ENCODE results near the gene SPDL1.
"Not testable (repeated sequence)": the region's sequence is repeated elsewhere in the genome, so short reads cannot be mapped to it uniquely, and the experiment has no call there.

The SPDL1 gene

GRCh38 chr5:169574134-169574646, 9.4 kb upstream of the SPDL1 start:
- no peak for DNase-seq

GRCh38 chr5:169576181-169576598, 7.4 kb upstream of the SPDL1 start:
- no peak for DNase-seq

GRCh38 chr5:169577951-169578350, 5.6 kb upstream of the SPDL1 start:
- DNase-seq = no peak

- DNase-seq = no peak
Observed at GRCh38 chr5:169580964-169581363, 2.6 kb upstream of the SPDL1 start.

- DNase-seq = peak; percentile 50
Observed at GRCh38 chr5:169581580-169582227, 1.9 kb upstream of the SPDL1 start.

GRCh38 chr5:169583101-169583423, 511 bp upstream of the SPDL1 start:
- no peak for DNase-seq

GRCh38 chr5:169584998-169585451, 1.5 kb downstream of the SPDL1 start:
- DNase-seq = no peak

GRCh38 chr5:169590602-169591001, 7.0 kb downstream of the SPDL1 start:
- DNase-seq = no peak

GRCh38 chr5:169591636-169592035, 8.1 kb downstream of the SPDL1 start:
- no peak for DNase-seq

- no peak for DNase-seq
Observed at GRCh38 chr5:169592937-169593650, 9.5 kb downstream of the SPDL1 start.

GRCh38 chr5:169595172-169595820, 11.7 kb downstream of the SPDL1 start:
- no peak for DNase-seq

GRCh38 chr5:169599451-169599850, 15.9 kb downstream of the SPDL1 start:
- no peak for DNase-seq

GRCh38 chr5:169602535-169602934, 19.0 kb downstream of the SPDL1 start:
- DNase-seq = no peak

GRCh38 chr5:169606279-169606678, 22.7 kb downstream of the SPDL1 start:
- no peak for DNase-seq

- DNase-seq = no peak
Observed at GRCh38 chr5:169607882-169608281, 24.3 kb downstream of the SPDL1 start.

GRCh38 chr5:169609716-169610115, 26.1 kb downstream of the SPDL1 start:
- no peak for DNase-seq

- DNase-seq = no peak
Observed at GRCh38 chr5:169610606-169611005, 27.0 kb downstream of the SPDL1 start.

- no peak for DNase-seq
Observed at GRCh38 chr5:169615561-169615960, 32.0 kb downstream of the SPDL1 start.

GRCh38 chr5:169624307-169624706, 40.7 kb downstream of the SPDL1 start:
- DNase-seq = not testable (repeated sequence)

- no peak for DNase-seq
Observed at GRCh38 chr5:169626779-169627178, 43.2 kb downstream of the SPDL1 start.

- no peak for DNase-seq
Observed at GRCh38 chr5:169627551-169627950, 44.0 kb downstream of the SPDL1 start.

- no peak for DNase-seq
Observed at GRCh38 chr5:169628892-169629291, 45.3 kb downstream of the SPDL1 start.

- no peak for DNase-seq
Observed at GRCh38 chr5:169629847-169630548, 46.4 kb downstream of the SPDL1 start.

All from activated T-cell treated with anti-CD3 and anti-CD28 coated beads for 4 hours (primary cell).